Measurements from ENCODE around the gene LHPP.

LHPP gene

GRCh38 chr10:124473070-124473469 is 11.4 kb downstream of the LHPP start:
- no peak for DNase-seq

GRCh38 chr10:124474514-124475070 is 13.0 kb downstream of the LHPP start:
- DNase-seq: no peak

DNA sequence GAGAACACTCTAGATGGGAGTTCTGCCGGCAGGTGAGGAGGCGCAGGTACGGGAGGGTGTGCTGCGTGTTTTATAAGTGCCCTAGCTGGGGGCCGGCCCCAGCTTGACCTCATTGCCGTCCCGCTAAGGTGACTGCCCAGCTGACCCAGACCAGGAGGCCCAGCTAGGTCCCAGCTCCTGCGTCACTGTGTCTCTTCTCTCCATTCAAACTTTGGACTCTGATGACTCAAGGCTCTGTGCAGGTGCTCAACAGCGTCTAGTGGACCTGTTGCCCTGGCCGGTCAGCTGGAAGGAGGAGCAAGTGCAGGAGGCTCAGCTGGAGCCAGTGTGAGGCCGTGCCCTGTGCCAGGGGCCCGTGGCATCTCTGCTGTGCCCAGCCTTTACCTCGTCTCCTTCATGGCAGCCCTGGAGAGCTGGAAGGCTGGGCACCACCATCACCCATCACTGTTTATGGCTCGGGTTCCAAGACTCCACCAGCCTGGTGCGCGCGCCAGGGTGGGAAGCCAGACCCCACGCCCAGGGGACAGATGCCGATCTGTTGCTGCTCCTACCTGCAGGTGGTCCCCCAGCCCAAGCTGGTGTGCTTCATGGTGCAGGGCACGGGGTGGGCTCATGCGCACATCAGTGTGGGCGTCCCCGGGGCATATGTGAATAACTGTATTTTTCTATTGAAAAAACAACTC is 14.6 kb downstream of the LHPP start:
- no peak for DNase-seq

GRCh38 chr10:124477614-124478363 is 16.2 kb downstream of the LHPP start:
- no peak for DNase-seq

DNA sequence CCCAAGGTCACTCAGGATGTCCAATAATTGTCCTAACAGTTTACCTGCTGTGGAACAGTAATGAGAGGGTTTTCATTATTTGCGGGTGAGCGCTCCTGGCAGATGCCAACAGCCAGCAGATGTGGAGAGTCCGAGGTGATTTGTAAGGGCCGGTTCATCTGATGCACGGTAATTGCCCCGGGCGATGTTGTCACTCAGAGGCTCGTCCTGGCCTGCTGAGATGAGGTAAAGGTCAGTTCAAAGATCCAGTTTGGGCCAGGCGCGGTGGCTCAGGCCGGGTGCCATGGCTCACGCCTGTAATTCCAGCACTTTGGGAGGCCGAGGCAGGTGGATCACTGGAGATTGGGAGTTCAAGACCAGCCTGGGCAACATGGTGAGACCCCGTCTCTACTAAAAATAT is 16.9 kb downstream of the LHPP start:
- DNase-seq: no peak

GRCh38 chr10:124480860-124481259 is 19.2 kb downstream of the LHPP start:
- DNase-seq: no peak

DNA sequence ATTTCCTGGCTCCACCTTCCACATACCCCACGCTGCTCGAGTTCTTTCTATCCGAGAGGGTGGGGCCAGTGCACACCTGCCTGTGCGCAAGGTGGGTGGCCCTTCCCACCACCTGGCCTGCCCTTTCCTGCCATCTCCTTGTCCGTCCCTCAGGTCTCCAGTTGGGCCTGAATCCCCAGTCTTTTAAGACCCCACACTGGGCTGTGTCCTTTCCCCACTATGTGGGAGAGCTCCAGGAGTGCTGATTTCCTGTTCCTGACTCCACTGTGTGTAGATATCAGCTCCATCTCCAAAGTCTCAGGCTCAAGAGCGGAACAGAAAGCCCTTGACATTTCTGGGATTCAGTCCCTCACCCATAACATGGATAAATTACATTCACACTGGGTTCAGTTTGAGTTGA is 20.1 kb downstream of the LHPP start:
- DNase-seq: no peak

DNA sequence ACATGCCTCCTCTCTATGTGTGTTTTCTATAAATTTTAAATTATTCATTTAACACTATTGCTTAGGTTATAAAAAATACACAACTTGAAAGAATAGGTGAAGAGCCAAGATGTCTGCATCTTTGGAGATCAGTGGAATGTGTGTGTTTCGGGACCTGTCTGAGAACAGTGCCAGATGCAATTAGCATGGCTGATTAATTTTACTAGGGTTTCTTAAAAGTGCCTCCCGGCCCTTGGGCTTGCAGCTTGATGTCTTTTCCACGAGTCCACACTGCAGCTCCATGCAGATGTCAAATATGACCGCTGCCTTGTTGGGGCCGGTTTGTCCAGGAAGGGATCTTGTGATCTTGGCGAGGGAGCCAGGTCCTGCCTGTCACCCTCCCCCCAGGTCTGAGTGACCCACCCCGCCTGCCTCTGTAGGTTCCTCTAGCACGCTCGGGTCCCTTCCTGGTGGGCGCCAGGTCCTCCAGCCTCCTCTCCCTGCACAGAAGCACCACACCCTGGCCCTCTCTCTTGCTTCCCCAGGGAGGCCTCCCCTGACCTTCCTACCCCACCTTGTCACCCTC is 20.7 kb downstream of the LHPP start:
- no peak for DNase-seq

DNA sequence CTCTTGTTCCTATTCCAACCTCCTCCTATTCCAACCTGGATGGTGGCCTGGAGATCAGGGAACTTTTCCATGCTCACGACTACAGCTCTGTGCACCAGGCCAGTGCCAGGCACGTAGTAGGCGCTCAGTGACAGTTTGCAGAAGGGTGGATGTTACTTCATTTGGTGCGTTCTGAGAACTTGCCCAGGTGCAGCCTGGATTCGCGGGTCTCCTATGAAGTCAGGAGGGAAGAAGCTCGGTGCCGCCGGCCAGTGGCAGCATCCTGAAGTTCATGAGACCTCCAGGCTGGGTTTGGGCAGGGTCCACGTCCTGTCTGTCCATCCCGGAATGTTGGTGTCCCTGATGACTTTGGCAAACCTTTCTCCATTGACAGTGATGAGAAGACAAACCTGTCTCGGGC is 21.3 kb downstream of the LHPP start:
- DNase-seq: no peak

- DNase-seq: no peak
These were observed 22.4 kb downstream of the LHPP start for GRCh38 chr10:124484031-124484430.

- no peak for DNase-seq
These were observed 23.0 kb downstream of the LHPP start for GRCh38 chr10:124484661-124485060.

GRCh38 chr10:124486635-124487034 is 25.0 kb downstream of the LHPP start:
- no peak for DNase-seq

- no peak for DNase-seq
These were observed 29.5 kb downstream of the LHPP start for GRCh38 chr10:124491105-124491504.

- DNase-seq: no peak
These were observed 30.6 kb downstream of the LHPP start for GRCh38 chr10:124492266-124492665.

DNA sequence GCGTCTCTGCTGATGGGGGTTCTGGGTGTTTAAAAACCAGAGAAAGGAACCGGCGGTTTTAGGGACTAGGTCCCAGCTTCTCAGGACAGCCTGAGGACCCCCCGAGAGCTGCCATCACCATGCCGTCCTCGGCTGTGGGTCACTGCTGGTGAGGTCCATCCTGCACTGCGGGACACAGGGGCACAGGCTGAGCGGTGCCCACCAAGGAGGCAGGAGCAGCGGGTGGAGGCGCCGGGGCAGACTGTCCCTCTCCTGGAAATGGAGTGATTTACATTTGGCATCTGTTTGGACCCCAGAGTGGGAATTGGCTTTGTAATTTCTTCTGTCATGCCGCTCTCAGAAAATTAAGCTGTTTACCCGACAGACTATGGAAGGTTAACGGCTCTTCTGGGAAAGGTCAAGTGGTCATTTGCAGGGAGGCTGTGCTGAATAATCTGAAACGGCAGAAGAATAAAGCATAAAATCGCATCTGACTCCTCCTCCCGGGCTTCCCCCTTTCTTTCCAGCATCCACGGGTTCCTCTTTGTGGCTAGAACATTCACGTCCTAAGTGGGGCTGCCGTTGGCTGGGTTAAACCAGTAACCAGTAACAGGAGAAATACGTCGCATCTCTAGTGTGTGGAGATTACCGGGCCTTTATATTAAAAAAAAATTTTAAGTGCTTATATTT is 31.7 kb downstream of the LHPP start:
- DNase-seq: no peak

- no peak for DNase-seq
These were observed 32.6 kb downstream of the LHPP start for GRCh38 chr10:124494046-124494807.

- no peak for DNase-seq
These were observed 33.5 kb downstream of the LHPP start for GRCh38 chr10:124495162-124495561.

DNA sequence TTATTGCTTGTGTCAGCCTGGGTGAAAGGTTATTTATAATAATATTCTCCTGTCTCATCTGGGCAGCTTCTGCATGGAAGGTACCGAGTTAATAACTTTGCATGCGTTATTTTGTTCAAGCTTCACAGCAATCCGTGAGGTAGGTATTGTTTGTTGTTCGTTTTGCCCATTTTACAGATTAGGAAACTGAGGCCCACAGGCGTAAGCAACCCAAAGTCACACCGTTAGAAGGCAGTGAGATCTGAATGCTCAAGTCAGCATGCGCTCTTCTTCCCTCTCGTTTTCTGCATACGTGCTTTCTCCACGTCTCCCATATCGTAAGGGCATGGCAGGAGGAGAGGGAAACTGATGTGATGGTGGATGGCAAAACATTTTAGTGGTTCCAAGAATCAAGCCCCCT is 34.1 kb downstream of the LHPP start:
- no peak for DNase-seq

DNA sequence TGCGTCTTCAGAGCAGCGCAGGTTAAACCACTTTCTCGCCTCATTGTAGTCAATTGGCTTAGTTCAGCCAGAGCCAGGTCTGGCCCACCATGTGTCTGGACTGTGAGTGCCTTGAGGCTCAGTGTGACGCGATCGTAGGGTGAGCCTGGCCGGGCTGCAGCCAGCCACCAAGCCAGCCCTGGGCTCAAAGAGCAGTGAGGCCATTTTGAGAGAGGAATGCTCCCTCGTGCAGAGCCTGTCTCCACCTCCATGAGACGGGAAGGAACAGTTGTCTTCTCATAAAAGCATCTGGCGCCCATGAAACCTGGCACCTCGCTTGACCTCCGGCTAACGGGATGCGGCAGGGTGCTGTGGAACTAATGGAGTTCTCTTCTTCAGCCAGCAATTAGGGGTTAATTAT is 34.5 kb downstream of the LHPP start:
- DNase-seq: no peak

DNA sequence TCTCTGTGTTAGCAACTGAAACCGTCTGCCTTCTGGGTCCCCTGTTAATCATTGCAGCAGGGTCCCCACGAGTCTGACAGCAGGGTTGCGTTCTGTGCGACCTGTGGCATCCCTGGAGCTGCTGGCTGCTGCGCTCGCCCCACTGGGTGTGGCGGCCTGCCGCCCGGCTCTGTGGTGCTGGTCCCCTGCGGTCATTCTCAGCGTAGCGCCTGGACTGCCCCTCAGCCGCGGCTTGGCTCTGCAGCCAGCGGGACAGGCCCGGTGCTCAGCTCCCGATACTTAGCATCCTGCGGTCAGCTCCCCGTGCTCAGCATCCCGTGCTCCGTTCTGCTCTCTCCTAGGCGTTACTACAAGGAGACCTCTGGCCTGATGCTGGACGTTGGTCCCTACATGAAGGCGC is 35.0 kb downstream of the LHPP start:
- DNase-seq: no peak

GRCh38 chr10:124497196-124497881 is 35.7 kb downstream of the LHPP start:
- DNase-seq: no peak

GRCh38 chr10:124498056-124498455 is 36.4 kb downstream of the LHPP start:
- no peak for DNase-seq

Data from activated CD4-positive, CD25-positive, alpha-beta regulatory T cell (primary cell).